ENCODE data around the gene PUSL1. TPM values are rescaled to one million over a fixed set of nuclear protein-coding genes. Genes with fewer than 3 reads are reported as not detected.
A peak's percentile ranks its signal among the peaks of the same experiment; 100 is the strongest.

The PUSL1 gene
- total RNA-seq, 1 donor from 2014 or later = 16.2 TPM

DNA sequence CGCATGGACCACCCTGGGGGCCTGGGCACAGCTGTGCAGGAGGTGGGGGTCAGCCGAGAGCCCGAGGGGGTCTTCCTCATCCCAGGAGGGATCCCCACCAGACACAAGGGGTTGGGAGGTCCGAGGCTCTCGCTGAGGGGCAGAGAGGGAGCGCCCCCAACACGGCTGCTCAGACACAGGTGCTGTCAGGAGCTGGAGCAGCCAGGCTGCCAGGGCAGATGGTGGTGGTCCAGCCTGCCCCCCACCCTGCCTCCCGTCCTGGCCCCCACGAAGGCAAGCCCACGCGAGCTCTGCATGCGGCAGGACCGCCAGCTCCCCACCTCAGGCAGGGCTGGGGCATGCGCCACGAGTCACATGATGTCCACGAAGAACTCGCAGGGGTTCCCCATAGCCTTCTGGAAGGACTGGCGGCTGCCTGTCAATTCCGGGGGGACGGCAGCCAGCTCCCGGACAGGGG, 27.4 kb downstream of the PUSL1 start:
- DNase-seq = no peak
- H3K36me3 ChIP-seq = peaks cover 42% of the 10 kb centered on the region
- TF ChIP-seq, protein P1, sequence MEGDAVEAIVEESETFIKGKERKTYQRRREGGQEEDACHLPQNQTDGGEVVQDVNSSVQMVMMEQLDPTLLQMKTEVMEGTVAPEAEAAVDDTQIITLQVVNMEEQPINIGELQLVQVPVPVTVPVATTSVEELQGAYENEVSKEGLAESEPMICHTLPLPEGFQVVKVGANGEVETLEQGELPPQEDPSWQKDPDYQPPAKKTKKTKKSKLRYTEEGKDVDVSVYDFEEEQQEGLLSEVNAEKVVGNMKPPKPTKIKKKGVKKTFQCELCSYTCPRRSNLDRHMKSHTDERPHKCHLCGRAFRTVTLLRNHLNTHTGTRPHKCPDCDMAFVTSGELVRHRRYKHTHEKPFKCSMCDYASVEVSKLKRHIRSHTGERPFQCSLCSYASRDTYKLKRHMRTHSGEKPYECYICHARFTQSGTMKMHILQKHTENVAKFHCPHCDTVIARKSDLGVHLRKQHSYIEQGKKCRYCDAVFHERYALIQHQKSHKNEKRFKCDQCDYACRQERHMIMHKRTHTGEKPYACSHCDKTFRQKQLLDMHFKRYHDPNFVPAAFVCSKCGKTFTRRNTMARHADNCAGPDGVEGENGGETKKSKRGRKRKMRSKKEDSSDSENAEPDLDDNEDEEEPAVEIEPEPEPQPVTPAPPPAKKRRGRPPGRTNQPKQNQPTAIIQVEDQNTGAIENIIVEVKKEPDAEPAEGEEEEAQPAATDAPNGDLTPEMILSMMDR (IDR thresholded peaks at IDR 0.05) = no peak

DNA sequence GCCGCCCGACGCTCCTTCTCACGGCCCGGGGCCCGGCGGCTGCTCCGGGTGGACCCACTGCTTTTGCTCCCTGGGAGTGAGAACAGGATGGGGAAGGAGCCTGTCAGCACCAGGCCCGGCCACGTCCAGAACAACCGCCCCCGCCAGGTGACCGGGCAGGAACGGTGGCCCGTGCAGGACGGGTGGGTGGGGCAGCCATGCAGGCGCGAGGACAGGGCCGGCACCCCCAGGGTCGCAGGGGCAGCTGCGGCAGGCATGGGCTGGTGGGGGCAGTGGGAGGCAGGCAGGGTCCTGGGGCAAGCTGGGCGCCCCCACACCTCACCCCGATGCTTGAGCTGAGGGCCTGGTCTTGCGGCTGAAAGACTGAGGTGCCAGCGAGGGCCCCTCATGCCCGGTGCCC, 28.0 kb downstream of the PUSL1 start:
- DNase-seq = no peak
- H3K9me3 ChIP-seq = no peaks in the 10 kb centered on the region
- ATAC-seq = no peak
- peaks cover 46% of the 10 kb centered on the region for H3K36me3 ChIP-seq
- TF ChIP-seq, protein P1 (IDR thresholded peaks at IDR 0.05) = no peak
- no peaks in the 10 kb centered on the region for H3K27me3 ChIP-seq (ENCODE audit: low read depth)
- H3K4me1 ChIP-seq = peaks cover 3% of the 10 kb centered on the region
- intact Hi-C loops (cut with DNase I) = no loop called here
- H3K4me3 ChIP-seq = no peak overlapping the region
- H3K27ac ChIP-seq = no peak overlapping the region

More for the DNA sequence above, 27.4 kb downstream of the PUSL1 start:
- Histone ChIP-seq H3K27me3 (ENCODE audit: low read depth) (no peaks in the 10 kb centered on the region), H3K4me3 (no peak overlapping the region), H3K9me3 (no peaks in the 10 kb centered on the region), H3K4me1 (peaks cover 9% of the 10 kb centered on the region), H3K27ac (no peak overlapping the region)
- intact Hi-C loops (cut with DNase I) = no loop called here
- no peak for ATAC-seq

DNA sequence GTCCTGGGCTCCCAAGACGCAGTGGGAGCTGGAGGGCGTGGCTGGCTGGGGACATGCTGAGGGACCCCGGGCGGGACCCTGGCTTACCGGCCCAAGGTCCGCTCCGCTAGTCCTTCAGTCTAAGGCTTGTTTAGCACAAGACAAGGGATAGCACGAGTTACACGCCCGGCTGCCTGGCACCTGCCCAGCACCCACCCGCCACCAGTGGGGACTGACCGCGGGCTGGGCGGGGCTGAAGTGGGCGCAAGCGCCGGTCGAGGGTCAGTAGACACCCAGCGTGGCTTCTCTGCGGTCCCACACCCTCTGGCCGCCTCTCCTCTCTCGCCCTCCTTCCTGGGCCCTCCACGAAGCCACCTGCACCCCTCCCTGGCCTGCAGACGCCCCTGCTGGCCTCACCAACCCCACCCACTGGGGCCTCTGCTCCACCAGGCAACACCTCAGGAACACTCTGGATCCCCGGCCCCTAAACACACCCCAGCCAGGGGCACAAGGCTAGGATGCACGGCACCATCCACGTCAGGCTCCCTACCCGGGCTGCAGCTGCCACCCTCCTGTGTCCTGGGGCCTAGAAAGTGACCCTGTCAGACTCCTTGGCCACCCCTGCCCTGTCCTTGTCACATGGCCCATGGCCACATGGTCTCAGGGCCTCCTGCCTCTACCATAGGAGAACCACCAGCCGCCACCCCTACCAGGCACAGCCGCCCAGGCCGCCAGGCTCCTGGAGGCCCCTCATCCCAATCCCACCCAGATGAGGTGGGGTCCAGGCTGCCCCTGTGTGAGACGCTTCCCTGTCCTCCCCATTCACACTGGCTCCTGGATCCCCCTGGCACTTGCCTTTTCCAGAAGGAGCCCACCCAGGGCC, 28.8 kb downstream of the PUSL1 start:
- no peak overlapping the region for H3K4me3 ChIP-seq
- no peak for ATAC-seq
- no peak for DNase-seq
- no peaks in the 10 kb centered on the region for H3K9me3 ChIP-seq
- H3K4me1 ChIP-seq = no peaks in the 10 kb centered on the region
- H3K27ac ChIP-seq = no peak overlapping the region
- peaks cover 50% of the 10 kb centered on the region for H3K36me3 ChIP-seq
- no peaks in the 10 kb centered on the region for H3K27me3 ChIP-seq (ENCODE audit: low read depth)
- intact Hi-C loops (cut with DNase I) = no loop called here
- TF ChIP-seq, protein P1 (IDR thresholded peaks at IDR 0.05) = no peak

DNA sequence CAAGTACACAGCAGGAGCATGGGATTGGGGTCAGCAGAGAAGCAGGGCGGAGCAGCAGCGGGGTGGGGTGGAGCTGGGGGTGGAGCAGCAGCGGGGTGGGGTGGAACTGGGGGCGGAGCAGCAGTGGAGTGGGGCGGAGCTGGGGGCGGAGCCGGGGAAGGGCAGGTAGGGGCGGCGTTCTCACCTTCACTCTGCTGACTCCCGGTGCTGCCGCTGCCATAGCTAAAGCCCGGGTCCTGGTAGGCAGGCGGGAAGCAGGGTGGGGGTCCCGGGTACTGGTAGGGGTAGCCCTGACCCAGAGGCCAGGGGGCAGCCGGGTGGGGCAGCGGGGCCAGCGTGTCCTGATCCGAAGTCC, 29.4 kb downstream of the PUSL1 start:
- Histone ChIP-seq H3K36me3 (peaks cover 50% of the 10 kb centered on the region), H3K9me3 (no peaks in the 10 kb centered on the region), H3K27me3 (ENCODE audit: low read depth) (no peaks in the 10 kb centered on the region), H3K4me3 (no peak overlapping the region), H3K27ac (no peak overlapping the region), H3K4me1 (no peaks in the 10 kb centered on the region)
- intact Hi-C loops (cut with DNase I) = no loop called here
- no peak for DNase-seq
- TF ChIP-seq, protein P1 (IDR thresholded peaks at IDR 0.05) = no peak
- peak; percentile 21 to 28 for ATAC-seq

GRCh38 chr1:1338278-1338677, 29.9 kb downstream of the PUSL1 start:
- Histone ChIP-seq H3K9me3 (no peaks in the 10 kb centered on the region), H3K27ac (no peak overlapping the region), H3K36me3 (peaks cover 50% of the 10 kb centered on the region), H3K4me3 (no peak overlapping the region), H3K4me1 (no peaks in the 10 kb centered on the region), H3K27me3 (ENCODE audit: low read depth) (no peaks in the 10 kb centered on the region)
- DNase-seq = no peak
- intact Hi-C loops (cut with DNase I) = no loop called here
- TF ChIP-seq, protein P1 (IDR thresholded peaks at IDR 0.05) = no peak
- ATAC-seq = no peak
